Activated CD4-positive, alpha-beta T cell treated with anti-CD3 and anti-CD28 coated beads, Interleukin-2, Interleukin-4, amounts not matched to agents 100 ng/mL and 50 ng/mL, durations not matched to agents 16 hours and 8 hours (primary cell): ENCODE measurements around the gene MOV10L1.

Experiments used
- DNase-seq: peaks from one replicate; pipeline ENCODE4 v3.0.0-alpha.2; 2020; ENCODE audit warnings: low spot score

Gene MOV10L1

DNA sequence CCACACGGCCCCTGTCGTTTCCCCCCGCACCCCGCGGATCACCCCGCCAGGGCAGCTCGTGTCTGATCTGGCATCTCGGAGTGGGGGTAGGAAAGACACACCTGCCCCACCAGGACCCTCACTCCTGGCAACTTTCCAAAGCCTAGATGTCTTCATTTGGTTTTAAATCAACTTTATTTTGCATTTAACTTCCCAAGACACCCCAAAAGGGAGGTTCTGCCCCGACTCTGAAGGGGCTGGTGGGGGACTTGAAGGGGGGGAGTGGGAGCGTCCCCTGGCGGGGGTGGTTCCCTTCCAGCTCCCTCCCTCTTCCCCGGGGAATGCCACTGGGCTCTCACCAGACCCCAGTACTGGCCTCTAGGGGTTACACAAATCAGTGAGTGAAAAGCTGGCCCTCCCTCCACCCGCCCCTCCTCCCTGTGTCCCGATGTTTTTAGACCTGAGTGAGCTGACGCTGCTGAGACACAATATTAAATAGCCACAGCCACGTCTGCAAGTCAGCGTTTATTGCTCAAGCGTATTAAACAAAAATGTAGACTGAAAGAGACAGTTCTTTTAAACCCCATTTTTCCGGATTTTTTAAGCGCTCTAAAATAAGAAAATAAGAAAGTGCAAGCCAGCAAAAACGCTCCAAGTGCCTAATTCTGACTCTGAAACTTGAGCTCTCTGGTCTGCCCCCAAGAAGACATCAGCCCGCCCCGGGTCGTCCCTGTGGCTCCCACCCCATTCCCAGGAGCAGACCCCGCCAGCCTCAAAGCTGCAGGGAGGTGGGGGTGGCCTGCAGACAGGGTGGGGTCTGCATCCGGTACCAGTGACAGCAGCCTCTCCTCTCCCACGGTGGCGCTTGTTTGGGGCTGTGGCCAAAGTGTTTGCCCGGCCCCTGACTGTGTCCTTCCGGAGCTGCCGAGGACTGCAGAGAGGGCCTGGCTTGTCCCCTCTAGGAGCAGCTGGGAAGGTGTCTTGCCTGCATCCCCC lies 30.6 kb upstream of the MOV10L1 start:
- no peak for DNase-seq

GRCh38 chr22:50059881-50060262 lies 29.9 kb upstream of the MOV10L1 start:
- DNase-seq = no peak

DNA sequence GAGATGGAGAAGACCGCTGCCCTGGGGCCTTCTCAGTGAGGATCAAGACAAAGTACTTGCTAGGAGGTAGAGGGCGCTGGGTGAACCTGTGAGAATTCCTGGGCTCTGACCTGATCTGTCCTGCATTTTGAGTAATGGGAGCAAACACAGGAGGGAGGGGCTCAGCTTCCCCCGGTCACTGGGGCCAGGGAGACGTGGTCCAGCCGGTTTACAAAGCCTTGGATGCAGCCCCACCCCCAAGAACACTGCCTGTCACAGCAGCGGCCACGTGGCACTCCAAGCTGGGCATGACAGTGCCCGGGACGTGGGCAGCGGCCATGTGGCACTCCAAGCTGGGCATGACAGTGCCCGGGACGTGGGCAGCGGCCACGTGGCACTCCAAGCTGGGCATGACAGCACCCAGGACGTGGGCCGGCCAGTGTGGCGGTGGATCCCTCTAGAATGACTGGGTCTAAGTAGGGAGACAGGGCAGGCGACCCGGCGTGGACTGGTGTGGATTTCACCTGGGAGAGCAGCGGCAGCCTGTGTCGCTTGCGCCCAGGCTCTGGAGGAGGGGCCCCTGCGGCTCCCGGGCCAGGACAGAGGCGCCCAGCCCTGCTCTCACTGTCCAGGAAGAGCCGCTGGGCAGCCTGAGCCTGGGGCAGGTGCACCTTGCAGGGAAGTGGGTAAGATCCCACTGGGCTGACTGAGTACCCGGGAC lies 29.2 kb upstream of the MOV10L1 start:
- DNase-seq = no peak

GRCh38 chr22:50061141-50061823 lies 28.5 kb upstream of the MOV10L1 start:
- DNase-seq = no peak

DNA sequence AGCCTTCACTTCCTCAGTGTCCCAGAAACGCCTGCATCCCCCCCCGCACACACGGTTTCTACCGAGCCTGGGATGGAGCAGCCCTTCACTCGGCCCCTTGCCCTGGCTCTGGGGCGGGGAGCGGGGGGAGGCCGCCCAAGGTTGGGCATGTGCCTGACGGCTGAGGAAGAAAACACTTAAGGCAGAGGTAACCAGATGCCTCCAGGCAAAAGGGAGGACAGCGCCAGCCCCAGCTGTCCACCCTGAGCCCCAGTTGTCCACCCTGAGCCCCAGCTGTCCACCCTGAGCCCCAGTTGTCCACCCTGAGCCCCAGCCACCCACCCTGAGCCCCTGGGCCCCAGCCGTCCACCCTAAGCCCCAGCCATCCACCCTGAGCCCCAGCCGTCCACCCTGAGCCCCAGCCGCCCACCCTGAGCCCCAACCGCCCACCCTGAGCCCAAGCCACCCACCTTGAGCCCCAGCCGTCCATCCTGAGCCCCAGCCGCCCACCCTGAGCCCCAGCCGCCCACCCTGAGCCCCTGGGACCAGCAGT lies 27.9 kb upstream of the MOV10L1 start:
- DNase-seq = no peak

DNA sequence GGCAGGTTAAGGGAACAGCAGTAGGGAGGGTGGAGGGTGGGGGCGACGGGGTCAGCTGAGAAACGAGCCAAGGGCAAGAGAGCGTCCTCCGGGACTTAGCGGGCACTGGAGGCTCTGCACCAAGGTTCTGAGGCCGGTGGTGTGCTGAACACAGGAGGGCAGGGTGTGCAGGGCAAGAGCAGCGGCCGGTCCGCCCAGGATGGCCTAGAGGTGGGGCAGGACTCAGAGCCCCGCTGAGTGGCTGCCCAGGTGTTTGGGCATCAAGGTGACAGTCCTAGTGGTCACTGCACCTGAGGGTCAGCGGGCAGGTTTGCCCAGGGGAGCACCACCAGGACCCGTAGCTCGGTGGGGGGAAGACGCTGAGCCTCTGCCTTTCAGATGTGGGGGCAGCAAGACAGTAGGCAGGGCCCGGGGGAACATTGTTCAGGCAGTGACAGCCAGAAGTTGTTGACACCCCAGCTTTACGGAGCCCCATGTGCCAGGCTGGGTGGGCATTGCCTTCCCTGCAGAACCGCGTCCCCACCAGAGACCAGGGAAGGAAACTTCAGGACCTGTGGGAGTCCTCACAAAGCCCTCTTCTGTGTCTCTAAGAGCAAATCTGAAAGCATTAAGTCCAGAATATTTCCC lies 27.2 kb upstream of the MOV10L1 start:
- no peak for DNase-seq

DNA sequence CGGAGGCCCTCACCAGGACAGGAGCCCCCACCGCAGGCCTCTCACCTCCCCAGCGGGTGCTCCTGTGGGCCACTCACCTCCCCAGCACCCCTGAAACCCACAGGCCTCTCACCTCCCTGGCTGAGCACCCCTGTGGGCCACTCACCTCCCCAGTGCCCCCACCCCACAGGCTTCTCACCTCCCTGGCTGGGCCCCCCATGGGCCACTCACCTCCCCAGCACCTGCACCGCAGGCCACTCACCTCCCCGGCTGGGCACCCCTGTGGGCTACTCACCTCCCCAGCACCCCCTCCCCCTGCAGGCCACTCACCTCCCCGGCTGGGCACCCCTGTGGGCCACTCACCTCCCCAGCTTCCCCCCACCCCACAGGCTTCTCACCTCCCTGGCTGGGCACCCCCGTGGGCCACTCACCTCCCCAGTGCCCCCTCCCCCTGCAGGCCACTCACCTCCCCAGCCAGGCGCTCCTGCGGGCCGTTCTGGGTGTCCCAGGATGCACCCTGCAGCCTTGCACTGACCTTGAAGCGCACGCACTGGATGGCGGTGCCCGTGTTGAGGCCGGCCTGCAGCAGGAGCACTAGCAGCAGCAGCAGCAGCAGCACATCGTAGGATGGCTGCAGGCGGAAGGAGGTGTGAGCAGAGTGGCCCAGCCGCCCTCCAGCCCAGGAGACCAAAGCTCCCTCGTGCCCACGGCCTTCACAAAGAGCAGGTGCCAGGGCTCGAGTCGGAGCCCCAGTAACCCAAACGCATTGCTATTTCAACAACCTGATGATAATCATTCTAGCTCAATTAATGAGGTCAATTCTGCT lies 26.0 kb upstream of the MOV10L1 start:
- no peak for DNase-seq

DNA sequence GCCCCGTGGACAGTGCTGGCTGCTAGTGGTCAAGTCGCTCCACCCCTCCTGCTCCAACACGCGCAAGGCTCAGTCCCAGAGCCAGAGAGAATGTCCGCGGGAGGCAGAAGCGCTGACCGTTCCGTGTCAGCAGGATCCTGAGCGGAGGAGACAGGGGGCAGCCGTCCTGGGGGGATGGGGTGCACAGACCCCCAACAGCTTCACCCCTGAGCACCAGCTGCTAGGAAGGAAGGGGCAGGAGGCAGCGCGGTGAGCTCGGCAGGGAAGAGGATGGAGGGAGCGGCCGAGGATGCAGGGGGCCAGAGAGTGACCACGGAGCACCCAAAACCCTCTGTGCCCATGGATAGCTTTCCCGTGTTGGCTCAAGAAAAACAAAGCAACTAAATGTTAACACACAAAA lies 25.4 kb upstream of the MOV10L1 start:
- DNase-seq = no peak

DNA sequence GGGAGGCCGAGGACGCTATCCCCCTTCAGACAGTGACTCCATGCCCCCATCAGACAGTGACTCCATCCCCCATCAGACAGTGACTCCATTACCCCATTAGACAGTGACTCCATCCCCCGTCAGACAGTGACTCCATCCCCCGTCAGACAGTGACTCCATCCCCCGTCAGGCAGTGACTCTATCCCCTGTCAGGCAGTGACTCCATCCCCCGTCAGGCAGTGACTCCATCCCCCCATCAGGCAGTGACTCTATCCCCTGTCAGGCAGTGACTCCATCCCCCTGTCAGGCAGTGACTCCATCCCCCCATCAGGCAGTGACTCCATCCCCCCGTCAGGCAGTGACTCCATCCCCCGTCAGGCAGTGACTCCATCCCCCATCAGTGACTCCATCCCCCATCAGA lies 22.6 kb upstream of the MOV10L1 start:
- no peak for DNase-seq

DNA sequence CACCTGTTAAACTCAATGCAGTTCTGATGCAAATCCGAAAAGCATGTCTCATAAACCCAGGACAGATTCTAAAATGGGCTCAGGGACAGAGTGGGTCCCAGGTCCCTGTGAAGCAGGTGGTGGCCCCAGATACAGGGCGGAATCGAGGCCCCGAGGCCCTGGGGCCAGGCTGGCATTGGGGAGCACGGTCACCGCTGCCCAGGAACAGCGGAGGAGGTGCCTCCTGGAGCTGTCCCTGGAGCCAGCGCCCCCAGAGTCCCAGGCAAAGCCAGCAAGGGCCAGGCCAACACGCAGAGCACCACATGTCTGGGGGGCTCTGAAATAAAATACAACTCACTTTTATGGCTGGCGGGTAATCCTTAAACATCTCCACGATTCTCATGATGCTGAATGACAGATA lies 21.7 kb upstream of the MOV10L1 start:
- DNase-seq = no peak

DNA sequence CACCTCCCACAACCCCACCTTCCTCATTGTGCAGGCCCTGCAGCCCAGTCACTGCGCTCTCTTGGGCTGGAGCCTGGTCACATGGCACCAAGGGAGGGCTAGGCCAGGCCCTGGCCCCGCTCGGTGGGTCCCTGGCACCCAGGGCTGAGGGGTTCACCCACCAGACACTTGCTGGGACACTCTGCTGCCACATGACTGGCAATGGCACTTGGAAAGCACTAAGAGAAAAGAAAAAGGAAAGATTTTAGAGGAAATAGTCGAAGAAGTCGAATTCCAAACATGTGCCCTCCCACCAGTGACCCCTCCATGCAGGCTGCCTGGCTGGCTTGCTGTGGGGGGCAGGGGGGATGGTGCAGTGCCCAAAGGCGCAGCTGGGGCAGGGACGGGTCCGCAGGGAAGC lies 19.4 kb upstream of the MOV10L1 start:
- no peak for DNase-seq

GRCh38 chr22:50071432-50072166 lies 18.2 kb upstream of the MOV10L1 start:
- DNase-seq = no peak

- DNase-seq = no peak
Observed at GRCh38 chr22:50072167-50072555, 17.6 kb upstream of the MOV10L1 start.

- DNase-seq = no peak
Observed at GRCh38 chr22:50072714-50073538, 16.9 kb upstream of the MOV10L1 start.

- no peak for DNase-seq
Observed at GRCh38 chr22:50074056-50074455, 15.8 kb upstream of the MOV10L1 start.

- DNase-seq = no peak
Observed at GRCh38 chr22:50074551-50075530, 15.0 kb upstream of the MOV10L1 start.

DNA sequence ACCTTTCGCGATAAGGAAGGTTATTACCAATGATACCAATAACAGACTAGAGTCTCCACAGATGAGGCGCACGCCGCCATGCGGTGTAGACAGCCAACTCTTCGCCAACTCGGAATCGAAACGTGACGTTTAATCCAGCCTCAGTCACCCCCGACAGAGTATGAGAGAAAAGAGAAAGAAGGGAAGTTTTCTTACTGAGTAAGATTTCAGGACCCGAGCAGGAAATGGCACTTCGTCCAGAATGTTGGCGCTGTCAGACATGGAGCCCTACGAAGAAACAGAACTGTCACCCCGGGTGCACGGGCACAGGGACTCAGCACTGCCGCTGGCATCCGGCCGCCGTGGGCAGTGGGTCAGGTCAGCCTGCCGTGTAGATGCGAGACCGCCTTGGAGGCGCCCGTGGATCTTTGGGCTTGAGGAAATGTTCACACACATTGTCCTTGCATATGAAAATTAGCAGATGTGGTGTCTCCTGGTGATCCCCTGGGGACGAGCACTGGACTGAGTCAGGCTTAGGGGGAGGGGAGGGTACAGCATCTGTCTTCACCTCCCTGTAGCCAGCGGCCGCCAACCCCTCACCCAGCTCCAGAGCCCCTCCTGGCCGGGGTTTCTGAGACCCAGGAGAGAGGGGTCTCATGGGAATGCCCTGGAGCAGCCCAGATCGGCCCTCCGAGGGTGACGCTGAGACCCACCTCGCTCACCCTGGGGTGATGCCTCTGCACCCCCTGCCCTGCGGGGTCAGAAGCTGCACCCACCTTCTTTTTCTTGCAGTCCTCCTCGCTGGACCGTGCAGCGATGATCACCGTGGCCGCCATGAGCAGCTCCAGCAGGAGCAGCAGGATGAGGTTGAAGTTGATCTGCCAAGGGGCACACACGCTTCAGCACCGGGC lies 12.9 kb upstream of the MOV10L1 start:
- no peak for DNase-seq
